ENCODE measurements around the gene LAMTOR5.
"Not testable (repeated sequence)": the region's sequence is repeated elsewhere in the genome, so short reads cannot be mapped to it uniquely, and the experiment has no call there.

Gene LAMTOR5

GRCh38 chr1:110433213-110433612 lies 25.7 kb upstream of the LAMTOR5 start:
- DNase-seq: no peak
- in situ Hi-C loops (cut with MboI; ENCODE audit: low pct_unique_long_range_greater_than_20kb, low sequenced_read_pairs): no loop called here

GRCh38 chr1:110430901-110431300 lies 23.4 kb upstream of the LAMTOR5 start:
- in situ Hi-C loops (cut with MboI; ENCODE audit: low pct_unique_long_range_greater_than_20kb, low sequenced_read_pairs): no loop called here
- DNase-seq: no peak

- DNase-seq: peak; percentile 45
- in situ Hi-C loops (cut with MboI; ENCODE audit: low pct_unique_long_range_greater_than_20kb, low sequenced_read_pairs): no loop called here
These were observed 22.9 kb upstream of the LAMTOR5 start for GRCh38 chr1:110430366-110430765.

- DNase-seq: no peak
- in situ Hi-C loops (cut with MboI; ENCODE audit: low pct_unique_long_range_greater_than_20kb, low sequenced_read_pairs): no loop called here
These were observed 21.5 kb upstream of the LAMTOR5 start for GRCh38 chr1:110428946-110429345.

GRCh38 chr1:110426854-110427253 lies 19.4 kb upstream of the LAMTOR5 start:
- in situ Hi-C loops (cut with MboI; ENCODE audit: low pct_unique_long_range_greater_than_20kb, low sequenced_read_pairs): no loop called here
- peak; percentile 27 for DNase-seq

- no peak for DNase-seq
These were observed 18.2 kb upstream of the LAMTOR5 start for GRCh38 chr1:110425612-110426152.

GRCh38 chr1:110424699-110425611 lies 17.5 kb upstream of the LAMTOR5 start:
- no peak for DNase-seq
- in situ Hi-C loops (cut with MboI; ENCODE audit: low pct_unique_long_range_greater_than_20kb, low sequenced_read_pairs): no loop called here

More at GRCh38 chr1:110425612-110426152, 18.2 kb upstream of the LAMTOR5 start:
- in situ Hi-C loops (cut with MboI; ENCODE audit: low pct_unique_long_range_greater_than_20kb, low sequenced_read_pairs): no loop called here

- in situ Hi-C loops (cut with MboI; ENCODE audit: low pct_unique_long_range_greater_than_20kb, low sequenced_read_pairs): no loop called here
- peak; percentile 43 for DNase-seq
These were observed 13.6 kb upstream of the LAMTOR5 start for GRCh38 chr1:110420874-110421793.

- no peak for DNase-seq
- in situ Hi-C loops (cut with MboI; ENCODE audit: low pct_unique_long_range_greater_than_20kb, low sequenced_read_pairs): no loop called here
These were observed 12.6 kb upstream of the LAMTOR5 start for GRCh38 chr1:110420023-110420662.

- no peak for DNase-seq
- in situ Hi-C loops (cut with MboI; ENCODE audit: low pct_unique_long_range_greater_than_20kb, low sequenced_read_pairs): no loop called here
These were observed 11.2 kb upstream of the LAMTOR5 start for GRCh38 chr1:110418729-110419128.

GRCh38 chr1:110413045-110413444 lies 5.6 kb upstream of the LAMTOR5 start:
- in situ Hi-C loops (cut with MboI; ENCODE audit: low pct_unique_long_range_greater_than_20kb, low sequenced_read_pairs); DNase-seq: not testable (repeated sequence)

GRCh38 chr1:110412576-110412975 lies 5.1 kb upstream of the LAMTOR5 start:
- in situ Hi-C loops (cut with MboI; ENCODE audit: low pct_unique_long_range_greater_than_20kb, low sequenced_read_pairs): no loop called here
- DNase-seq: peak; percentile 81

- no peak for DNase-seq
- in situ Hi-C loops (cut with MboI; ENCODE audit: low pct_unique_long_range_greater_than_20kb, low sequenced_read_pairs): no loop called here
These were observed 3.8 kb upstream of the LAMTOR5 start for GRCh38 chr1:110411173-110411735.

- in situ Hi-C loops (cut with MboI; ENCODE audit: low pct_unique_long_range_greater_than_20kb, low sequenced_read_pairs): no loop called here
- DNase-seq: no peak
These were observed 1.8 kb upstream of the LAMTOR5 start for GRCh38 chr1:110409316-110409715.

GRCh38 chr1:110408488-110408887 lies 994 bp upstream of the LAMTOR5 start:
- no peak for DNase-seq
- in situ Hi-C loops (cut with MboI; ENCODE audit: low pct_unique_long_range_greater_than_20kb, low sequenced_read_pairs): no loop called here

- in situ Hi-C loops (cut with MboI; ENCODE audit: low pct_unique_long_range_greater_than_20kb, low sequenced_read_pairs); DNase-seq: not testable (repeated sequence)
These were observed 1.1 kb downstream of the LAMTOR5 start for GRCh38 chr1:110406407-110406806.

GRCh38 chr1:110404401-110404800 lies 3.1 kb downstream of the LAMTOR5 start:
- in situ Hi-C loops (cut with MboI; ENCODE audit: low pct_unique_long_range_greater_than_20kb, low sequenced_read_pairs): no loop called here
- no peak for DNase-seq

- no peak for DNase-seq
- in situ Hi-C loops (cut with MboI; ENCODE audit: low pct_unique_long_range_greater_than_20kb, low sequenced_read_pairs): no loop called here
These were observed 3.7 kb downstream of the LAMTOR5 start for GRCh38 chr1:110403805-110404204.

Data from KBM-7 (cell line).